TTC549 (cell line): Measurements from ENCODE around the gene OBSCN.

Experiments
- FAIRE-seq: peaks from 2 replicates; lab custom pipeline; 2012; peaks lifted over from hg19 to GRCh38; lab: Jason Lieb, UNC

OBSCN gene

DNA sequence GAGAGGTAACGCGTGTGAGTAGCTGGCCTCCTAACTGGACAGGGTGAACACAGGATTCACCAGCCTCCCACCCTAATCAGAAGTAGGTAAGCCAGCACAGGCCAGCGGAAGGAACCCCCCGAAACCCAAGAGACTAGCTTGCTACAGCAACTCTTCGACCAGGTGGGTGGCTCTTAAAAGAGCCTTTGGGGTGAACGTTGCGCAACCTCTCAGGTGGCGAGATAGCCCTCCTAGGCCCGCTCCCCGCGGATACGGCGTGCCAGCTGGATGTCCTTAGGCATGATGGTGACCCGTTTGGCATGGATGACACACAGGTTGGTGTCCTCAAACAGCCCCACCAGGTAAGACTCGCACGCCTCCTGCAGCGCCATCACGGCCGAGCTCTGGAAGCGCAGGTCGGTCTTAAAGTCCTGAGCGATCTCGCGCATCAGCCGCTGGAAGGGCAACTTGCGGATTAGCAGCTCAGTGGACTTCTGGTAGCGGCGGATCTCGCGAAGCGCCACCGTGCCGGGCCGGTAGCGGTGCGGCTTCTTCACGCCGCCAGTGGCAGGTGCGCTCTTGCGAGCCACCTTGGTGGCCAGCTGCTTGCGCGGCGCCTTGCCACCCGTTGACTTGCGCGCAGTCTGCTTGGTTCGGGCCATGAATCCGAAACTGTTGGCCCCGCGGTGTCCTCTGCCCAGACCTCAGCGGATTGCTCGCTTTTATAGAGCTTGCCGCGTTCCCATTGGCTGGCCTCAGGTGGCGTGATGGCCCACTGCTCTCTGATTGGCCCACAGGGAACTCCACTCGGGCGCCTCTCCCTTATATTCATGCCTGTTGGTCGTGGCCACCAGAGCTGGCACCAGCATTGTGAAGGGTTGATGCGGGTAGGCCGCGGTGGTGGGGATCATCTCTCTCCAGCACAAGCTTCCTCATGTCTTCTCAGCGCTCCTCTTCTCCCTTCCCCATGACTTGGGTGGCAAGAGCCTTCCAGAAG, 217.1 kb downstream of the OBSCN start:
- FAIRE-seq: no peak

DNA sequence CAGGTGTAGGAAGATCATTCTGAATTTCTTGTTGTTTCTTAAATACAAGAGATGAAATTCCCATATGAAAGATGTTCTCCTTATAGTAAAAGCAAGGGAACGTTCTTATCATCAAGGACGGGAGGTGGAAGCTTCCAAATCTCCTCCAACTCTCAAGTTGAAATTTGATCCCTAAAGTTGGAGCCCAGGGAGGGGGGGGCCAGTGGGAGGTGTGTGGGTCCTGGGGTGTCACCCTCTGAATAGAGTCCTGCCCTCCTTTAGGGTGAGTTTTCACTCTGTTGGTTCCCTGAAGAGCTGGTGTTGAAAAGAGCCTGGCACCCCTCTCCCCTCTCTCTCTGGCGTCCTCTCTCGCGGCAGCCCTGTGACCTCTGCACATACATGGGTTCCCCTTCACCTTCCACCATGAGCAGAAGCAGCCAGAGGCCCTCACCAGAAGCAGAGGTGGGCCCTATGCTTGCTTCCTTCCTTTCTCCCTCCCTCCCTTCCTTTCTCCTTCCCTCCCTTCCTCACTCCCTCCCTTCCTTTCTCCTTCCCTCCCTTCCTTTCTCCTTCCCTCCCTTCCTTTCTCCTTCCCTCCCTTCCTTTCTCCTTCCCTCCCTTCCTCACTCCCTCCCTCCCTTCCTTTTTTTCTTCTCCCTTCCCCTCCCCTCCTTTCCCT, 218.8 kb downstream of the OBSCN start:
- FAIRE-seq: no peak

DNA sequence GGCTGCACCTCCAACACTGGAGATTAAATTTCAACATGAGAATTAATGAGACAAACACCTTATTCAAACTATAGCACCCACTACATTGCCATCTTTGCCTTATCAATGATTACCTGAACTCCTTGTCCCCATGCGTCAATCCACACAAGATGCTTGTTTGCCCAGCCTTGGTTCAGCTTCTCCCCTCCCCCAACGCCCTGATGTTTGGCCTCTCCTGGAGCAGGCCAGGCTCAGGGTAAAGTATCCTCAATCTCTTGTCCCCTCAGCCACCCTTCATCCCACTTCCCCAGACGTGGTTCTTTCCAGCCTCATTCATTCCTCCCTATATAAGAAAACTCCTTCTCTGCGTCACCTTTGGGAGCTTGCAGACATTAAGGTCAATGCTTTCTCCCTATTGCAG, 220.6 kb downstream of the OBSCN start:
- FAIRE-seq: no peak
